Measurements from ENCODE around the gene ZNF544. TPM values are rescaled to one million over a fixed set of nuclear protein-coding genes. Genes with fewer than 3 reads are reported as not detected.

Gene ZNF544
- total RNA-seq = 10 to 100 TPM; 52.1 to 53.6 TPM

DNA sequence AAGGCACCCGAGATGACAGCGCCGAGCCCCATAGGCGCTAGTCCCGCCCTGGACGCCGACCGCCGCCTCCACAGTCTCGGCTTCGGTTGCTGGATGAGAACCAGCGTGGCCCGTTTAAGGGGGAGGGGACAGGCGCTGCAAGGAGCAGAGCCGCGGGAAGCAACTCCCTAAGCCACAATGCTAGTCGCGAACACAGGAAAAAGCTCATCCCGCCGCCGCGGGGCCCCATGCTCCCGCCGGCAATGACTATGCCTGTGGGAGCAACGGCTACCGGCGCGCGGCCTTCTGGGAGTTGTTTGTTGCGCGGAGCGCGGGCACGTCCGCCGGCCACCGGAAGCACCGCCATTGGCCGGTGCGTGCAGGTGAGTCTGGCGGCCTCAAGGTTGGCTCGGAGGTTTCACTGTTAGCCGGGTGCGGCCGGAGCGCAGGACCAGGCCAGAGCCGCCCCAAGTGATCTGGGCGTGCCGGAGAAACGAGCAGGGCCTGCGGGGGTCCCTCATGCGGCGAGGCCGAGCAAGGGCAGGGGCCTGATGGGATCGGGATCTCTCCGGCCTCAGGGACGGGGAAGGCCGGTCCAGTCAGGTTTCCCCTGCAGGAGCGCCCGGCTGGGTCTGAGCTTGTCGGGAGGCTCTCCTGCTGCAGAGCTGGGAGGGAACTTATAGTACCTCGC lies at the start of gene ZNF544:
ZNF544 (plus strand) TSS at position 330 of the 670 bp plus-strand sequence. CDS start 15,110 bp downstream, outside the sequence.
- ChIA-PET CTCF (interaction anchor here (0.9 to 2.1 kb wide), 5 partner anchors 9 to 50 kb away, joined by 3 to 8 read pairs (median 5); partner anchors contain the start of gene ZNF8), POLR2A (interaction anchor here (0.7 to 1.6 kb wide), 5 partner anchors 23 to 134 kb away, joined by 3 to 5 read pairs (median 4); partner anchors contain the start of genes ZNF497 and ZSCAN22)

DNA sequence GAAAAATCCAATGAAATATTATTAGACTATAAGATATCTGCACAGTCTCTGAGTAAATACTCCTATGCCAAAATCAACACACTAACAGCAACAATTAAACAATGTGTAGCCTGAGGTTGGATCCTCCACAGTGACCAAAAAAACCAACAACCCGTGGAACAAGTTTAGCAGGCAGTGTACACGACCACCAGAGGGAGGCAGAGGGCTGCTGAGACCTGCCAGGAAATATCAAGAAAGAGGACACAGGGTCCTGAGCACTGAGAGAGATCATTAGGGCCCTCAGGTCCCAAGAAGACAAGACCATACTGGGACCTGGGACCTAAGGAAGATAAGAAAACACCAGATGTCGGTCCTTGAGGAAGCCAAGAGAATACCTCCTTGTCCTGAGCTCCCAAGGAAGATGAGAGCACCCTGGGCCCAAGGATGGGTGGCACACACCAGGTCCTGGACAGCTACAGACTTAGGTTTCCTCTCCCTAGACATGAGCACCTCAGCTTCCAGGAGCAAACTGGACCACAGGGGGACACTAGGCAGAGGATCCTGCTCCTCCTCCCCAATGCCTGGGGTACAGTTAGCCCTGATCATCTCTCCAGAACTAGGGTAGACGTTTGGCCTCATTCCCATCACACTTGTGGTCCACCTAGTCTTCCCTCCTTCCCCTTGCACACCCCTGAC lies 46.7 kb upstream of the ZNF544 start:
- CTCF ChIA-PET = interaction anchor here (1.0 kb wide), 1 partner anchor 18 kb away, joined by 3 read pairs; no protein-coding TSS in a partner anchor
- POLR2A ChIA-PET = no interaction called here

DNA sequence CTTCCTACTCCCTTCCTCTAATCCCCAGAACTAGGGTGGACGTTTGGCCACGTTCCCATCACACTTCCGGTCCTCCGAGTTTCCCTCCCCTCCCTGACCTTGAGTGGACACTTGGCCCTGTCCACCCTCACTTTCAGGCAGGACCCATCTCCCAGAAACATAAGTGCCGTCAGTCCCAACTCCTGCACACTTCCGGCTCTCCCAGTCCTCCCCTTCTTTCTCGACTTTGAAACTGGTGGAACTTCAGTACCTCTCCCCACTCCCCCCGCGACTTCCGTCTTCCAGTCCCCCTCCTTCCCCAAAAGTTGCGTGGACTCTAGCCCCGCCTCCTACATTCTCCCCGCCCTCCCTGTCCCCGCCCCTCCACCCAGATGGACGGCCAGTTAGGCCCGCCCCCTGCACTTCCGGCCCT lies 46.1 kb upstream of the ZNF544 start:
- ChIA-PET POLR2A (interaction anchor here (0.5 to 1.2 kb wide), 3 partner anchors 27 to 819 kb away, joined by 3 read pairs; partner anchors contain the start of genes TRAPPC2B and ZNF547), CTCF (interaction anchor here (1.0 kb wide), 1 partner anchor 19 kb away, joined by 3 read pairs; no protein-coding TSS in a partner anchor)

DNA sequence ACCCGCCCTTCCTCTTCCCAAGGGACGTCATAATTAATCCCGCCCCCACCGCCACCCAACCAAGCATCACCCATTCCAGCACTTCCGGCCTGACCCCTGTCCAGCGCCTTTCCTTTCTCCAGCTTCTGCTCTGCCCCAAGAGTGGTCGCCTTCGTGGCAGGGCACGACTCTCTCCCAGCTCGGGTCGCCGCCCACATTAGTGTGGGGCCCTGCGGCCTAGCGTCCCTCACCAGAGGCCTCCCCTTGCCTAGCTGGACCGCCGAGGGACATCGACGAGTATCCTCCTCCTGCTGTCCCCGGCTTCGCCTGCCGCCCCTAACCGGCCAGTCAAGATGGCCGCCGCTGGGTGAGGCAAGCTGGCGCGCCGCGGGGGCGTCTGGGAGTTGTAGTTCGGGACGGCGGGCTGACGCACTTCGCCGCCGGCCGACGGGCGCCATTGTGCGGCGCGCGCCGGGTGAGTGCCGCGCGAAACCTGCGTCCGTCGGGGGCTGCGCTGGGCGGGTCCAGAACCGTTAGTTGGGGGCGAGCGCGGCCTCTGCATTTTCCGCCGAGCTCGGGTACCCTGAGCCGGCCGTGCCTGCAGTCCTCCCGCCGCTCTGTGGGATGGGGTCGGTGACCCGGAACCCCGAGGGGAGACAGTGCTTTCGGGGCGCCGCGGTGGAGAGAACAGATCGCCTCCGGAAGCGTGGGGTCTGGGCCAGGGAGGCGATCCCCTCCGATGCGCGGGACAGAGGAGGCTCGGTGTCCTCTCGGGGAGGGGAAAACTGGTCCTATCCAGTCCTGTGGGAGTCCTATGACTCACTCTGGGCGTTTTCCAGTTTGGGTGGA lies 45.5 kb upstream of the ZNF544 start, which contains the start of gene ZNF274:
ZNF274 (plus strand) TSS at position 73 of the 828 bp plus-strand sequence. CDS start 905 bp downstream, outside the sequence.
- POLR2A ChIA-PET = interaction anchor here (0.5 to 1.2 kb wide), 4 partner anchors 28 to 820 kb away, joined by 3 to 5 read pairs (median 3); partner anchors contain the start of genes TRAPPC2B and ZNF547
- CTCF ChIA-PET = interaction anchor here (1.0 kb wide), 1 partner anchor 143 kb away, joined by 3 read pairs; no protein-coding TSS in a partner anchor

DNA sequence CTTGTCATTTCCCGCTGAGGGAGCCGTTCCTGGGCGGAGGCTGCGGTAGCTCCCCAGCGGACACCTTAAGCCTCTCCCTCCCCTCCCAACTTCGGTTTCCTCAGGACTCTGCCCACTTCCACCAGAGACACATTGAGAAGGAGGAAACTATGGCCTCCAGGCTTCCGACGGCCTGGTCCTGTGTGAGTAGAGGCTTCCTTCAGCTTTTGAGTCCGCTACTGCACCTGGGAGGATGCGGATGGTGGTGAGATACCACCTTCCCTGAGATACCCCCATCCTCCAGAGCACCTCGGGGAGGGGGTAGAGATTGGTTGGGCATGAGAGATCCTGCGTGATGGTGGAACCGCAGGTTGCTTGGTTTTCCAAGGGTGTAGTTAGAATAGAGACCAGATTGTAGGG lies 44.9 kb upstream of the ZNF544 start:
- ChIA-PET POLR2A (interaction anchor here (0.6 to 1.2 kb wide), 3 partner anchors 20 to 164 kb away, joined by 3 to 5 read pairs (median 5); no protein-coding TSS in a partner anchor), CTCF (interaction anchor here (1.0 kb wide), 1 partner anchor 142 kb away, joined by 3 read pairs; no protein-coding TSS in a partner anchor)

DNA sequence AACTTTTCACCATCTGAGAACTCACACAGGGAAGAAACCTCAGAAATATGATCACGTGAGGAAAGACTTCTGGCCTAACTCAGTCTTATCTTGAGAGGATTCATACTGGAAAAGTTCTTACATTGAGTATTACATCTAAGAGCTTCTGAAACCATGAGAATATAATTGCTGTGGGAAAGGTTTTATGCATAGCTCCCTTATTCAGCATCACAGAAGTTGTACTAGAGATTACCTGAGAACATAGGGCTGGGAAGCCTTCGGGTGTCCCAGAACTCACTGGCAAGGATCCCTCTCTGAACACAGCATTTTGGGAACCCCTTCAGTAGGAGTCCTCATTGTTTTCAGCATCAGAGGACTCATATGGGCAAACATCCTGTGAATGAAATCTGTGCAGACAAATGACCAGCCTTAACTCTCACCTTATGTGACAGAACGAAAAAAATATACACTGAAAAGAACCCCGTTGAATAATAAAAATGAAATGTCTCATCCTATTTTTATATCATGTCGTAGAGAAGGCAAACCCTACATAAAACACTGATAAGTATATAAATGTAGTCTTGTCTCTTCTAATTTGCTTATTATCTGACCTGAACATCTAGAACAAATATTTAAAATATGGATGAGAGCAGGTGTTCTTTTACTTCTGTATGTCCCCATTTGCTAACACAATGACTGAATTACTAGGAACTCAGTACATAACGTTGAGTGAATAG lies 31.7 kb upstream of the ZNF544 start:
- POLR2A ChIA-PET = no interaction called here

DNA sequence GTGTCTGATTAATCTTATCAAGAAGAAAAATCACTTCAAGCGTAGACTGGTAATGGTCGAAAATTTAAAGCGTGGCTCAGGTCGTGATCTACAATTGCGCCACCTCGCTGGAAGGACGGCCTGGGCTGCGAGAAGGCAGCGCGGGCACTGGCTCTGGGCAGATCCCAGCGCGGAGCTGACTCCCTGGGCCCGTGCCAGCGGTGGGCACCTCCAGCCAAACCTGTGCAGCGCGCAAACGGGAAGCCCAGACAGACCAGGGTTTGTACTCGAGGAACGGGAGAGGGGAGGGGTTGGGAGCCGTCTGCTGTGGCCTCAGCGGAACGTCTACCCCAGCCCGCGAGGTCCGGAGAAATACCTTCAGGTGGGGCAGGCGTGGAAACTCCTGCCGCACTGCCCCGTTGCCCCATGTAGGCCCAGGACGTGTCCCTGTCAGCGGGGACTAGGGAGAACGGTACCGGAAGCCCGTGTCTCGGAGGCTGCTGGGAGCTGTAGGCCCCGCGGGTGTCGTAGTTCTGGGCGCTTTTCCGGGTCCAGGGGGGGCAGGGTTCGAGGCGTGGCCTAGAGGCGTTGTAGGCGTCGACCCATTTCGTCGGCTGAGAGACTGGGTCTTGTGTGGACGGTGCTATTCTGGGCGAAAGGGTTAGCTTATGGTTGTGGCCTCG lies 24.8 kb upstream of the ZNF544 start:
- POLR2A ChIA-PET = interaction anchor here (0.7 kb wide), 1 partner anchor 20 kb away, joined by 5 read pairs; no protein-coding TSS in a partner anchor
- CTCF ChIA-PET = no interaction called here

More for the DNA sequence above, 31.7 kb upstream of the ZNF544 start:
- CTCF ChIA-PET = no interaction called here

DNA sequence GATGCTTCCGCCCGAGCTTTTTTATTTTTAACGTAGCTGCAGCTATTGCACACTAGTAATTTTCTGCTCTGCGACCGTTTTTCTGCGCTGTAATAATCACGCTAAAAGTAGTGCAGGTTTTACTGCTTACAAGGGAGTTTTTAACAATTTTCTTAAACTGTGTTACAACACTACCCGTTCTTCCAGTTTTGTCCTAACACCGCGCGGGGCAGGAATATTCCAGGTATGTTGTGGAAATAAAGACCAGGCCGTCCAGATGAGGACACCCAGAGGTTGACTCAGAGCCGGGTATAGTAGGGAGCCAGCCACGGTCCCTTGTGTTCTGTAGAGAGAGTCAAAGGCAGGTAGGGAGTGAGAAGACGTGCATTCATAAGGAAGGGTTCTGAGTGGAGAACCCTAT lies 24.1 kb upstream of the ZNF544 start:
- ChIA-PET POLR2A (no interaction called here), CTCF (interaction anchor here (0.5 kb wide), 1 partner anchor 479 kb away, joined by 3 read pairs; no protein-coding TSS in a partner anchor)

DNA sequence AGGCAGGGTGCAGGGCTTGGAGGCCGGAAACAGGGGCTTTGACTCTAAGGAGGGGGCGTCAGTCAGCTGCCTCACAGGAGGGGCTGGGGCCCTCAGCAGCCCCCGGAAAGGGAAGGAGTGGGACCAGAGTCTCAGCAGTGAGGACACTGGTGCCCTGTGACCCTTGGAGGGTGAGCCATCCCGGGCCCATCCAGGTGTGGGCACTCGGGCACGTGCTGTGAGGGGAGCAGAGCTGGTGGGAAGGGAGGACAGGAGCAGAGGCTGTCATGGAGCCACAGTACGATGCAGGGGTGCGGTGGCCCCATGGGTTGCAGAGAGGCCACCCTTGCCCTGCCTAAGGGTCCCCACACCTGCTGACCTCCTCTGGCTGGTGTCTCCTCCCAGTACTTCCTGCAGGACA lies 19.1 kb upstream of the ZNF544 start:
- CTCF ChIA-PET = no interaction called here
- POLR2A ChIA-PET = no interaction called here

DNA sequence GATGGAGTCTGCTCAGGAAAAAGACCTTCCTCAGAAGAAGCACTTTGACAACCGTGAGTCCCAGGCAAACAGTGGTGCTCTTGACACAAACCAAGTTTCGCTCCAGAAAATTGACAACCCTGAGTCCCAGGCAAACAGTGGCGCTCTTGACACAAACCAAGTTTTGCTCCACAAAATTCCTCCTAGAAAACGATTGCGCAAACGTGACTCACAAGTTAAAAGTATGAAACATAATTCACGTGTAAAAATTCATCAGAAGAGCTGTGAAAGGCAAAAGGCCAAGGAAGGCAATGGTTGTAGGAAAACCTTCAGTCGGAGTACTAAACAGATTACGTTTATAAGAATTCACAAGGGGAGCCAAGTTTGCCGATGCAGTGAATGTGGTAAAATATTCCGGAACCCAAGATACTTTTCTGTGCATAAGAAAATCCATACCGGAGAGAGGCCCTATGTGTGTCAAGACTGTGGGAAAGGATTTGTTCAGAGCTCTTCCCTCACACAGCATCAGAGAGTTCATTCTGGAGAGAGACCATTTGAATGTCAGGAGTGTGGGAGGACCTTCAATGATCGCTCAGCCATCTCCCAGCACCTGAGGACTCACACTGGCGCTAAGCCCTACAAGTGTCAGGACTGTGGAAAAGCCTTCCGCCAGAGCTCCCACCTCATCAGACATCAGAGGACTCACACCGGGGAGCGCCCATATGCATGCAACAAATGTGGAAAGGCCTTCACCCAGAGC lies 16.2 kb upstream of the ZNF544 start:
- CTCF ChIA-PET = no interaction called here
- POLR2A ChIA-PET = no interaction called here

DNA sequence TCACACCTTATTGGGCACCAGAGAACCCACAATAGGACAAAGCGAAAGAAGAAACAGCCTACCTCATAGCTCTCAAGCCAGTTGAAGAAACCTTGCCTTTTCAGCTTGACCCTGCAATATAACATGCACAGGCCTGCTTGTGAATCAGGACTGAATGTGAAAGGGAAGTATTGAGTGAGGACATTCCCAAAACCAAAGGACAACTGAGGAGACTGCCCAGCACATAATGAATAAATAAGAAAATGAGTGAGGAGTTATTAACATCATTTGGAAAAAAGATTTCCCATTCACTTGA lies 15.7 kb upstream of the ZNF544 start:
- POLR2A ChIA-PET = no interaction called here
- CTCF ChIA-PET = no interaction called here

DNA sequence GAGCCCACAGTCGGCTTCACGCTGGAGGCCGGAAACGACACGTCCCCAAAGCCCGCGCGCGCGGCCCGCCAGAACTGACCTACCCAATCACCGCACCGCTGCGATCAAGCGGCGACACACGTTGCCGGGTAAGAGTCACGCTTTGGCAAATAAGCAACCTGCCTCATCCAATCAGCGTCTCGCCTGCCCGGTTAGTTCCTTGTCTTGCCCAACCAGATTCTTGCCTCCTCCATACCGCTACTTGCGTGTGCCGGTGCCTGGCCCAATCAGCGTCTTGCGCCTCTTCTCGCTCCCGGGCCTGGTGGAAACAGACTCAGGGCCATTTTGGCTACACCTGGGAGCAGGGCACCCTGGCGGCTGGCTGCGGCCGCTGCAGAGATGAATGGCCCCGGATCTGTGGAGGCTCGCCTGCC lies 11.6 kb upstream of the ZNF544 start:
- ChIA-PET CTCF (no interaction called here), POLR2A (no interaction called here)

DNA sequence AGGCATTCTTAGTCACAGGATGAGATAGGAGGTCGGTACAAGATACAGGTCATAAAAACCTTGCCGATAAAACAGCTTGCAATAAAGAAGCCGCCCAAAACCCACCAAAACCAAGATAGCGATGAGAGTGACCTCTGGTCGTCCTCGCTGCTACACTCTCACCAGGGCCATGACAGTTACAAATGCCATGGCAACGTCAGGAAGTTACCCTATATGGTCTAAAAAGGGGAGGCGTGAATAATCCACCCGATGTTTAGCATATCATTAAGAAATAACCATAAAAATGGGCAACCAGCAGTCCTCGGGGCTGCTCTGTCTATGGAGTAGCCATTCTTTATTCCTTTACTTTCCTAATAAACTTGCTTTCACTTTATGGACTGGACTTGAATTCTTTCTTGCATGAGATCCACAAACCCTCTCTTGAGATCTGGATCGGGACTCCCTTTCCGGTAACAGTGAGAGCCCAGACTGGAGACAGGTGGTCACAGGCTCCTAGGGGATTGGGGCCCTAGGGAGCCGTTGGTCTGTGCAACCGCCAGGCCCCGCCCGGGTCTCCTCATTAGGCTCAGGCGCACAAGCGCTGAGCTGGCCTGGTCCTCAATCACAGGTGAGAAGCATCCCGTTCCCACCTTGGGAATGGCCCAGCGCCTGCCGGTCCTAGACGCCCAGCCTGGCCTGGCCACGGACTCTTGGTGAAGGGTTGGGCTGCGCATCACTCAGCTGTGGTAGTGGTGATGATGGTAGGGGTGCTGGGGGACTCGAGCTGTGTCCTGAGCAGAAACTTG lies 10.9 kb upstream of the ZNF544 start:
- POLR2A ChIA-PET = no interaction called here
- CTCF ChIA-PET = no interaction called here

DNA sequence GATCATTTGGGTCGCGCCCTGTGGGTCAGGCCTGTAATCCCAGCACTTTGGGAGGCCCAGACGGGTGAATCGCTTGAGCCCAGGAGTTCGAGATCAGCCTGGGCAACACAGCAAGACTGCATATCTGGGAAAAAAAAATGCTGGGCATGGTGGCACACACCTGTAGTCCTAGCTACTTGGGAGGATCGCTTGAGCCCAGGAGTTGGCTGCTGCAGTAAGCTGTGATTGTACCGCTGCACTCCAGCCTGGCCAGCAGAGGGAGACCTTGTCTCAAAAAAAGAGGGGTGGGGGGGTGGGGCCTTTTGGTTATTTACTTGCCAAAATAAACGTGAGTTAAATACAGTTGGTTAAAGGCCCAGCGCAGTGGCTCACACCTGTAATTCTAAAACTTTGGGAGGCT lies 9.8 kb upstream of the ZNF544 start:
- ChIA-PET CTCF (interaction anchor here (0.6 to 1.5 kb wide), 4 partner anchors 128 to 281 kb away, joined by 3 to 5 read pairs (median 4); no protein-coding TSS in a partner anchor), POLR2A (no interaction called here)

DNA sequence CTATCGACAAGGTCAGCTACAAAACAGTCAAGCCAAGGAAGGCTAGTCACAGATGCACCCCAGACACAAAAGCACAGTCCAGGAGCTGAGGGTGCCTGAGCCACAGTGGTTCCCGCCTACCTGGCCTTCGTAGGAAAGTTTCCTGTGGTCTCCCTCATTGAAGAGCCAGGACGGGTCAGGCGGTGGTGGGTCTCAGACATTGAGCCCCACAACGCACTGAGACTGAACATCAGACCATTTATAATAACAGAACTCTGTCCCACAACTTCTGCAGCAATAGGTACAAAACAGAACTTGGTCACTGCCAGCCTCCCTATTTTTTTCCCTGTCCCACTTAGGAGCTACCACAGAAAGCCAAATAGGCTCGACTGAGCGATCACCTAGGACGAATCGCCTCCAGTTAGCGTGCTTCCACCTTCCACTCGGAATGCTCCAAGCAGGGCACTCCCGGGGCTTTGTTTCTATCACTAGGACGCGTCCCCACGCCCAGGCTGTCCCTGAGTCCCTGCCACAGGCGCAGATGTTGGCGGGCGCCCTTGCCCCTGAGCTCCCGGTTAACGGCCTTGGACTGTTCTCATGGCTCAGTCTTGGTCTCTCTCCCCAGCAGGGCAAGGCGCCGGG lies 640 bp upstream of the ZNF544 start:
- CTCF ChIA-PET = interaction anchor here (1.3 to 2.1 kb wide), 3 partner anchors 8 to 291 kb away, joined by 3 to 8 read pairs (median 5); partner anchors contain the start of genes ZBTB45 and ZNF8
- POLR2A ChIA-PET = interaction anchor here (0.7 to 1.6 kb wide), 4 partner anchors 23 to 135 kb away, joined by 3 to 5 read pairs (median 4); partner anchors contain the start of genes ZNF497 and ZSCAN22

DNA sequence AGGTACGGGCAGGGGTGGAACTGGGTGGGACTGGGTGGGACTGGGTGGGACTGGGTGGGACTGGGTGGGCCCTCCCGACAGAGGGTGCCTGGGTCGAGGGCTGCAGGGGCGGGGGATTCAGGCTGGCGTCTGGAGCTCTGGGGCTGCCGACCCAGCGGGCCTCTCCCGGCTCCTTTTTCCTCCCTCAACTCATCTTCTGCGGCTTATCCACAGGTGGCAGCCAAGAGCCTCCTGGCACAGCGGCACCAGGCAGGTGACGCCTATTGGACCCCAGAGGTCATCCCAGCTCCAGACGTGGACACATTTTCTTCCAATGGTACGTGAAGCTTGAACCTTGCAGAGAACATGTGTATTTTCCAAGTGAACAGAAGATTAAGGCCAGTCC lies 533 bp downstream of the ZNF544 start:
- POLR2A ChIA-PET = interaction anchor here (0.8 to 1.6 kb wide), 2 partner anchors 50 to 133 kb away, joined by 3 to 5 read pairs; partner anchors contain the start of gene ZNF497
- CTCF ChIA-PET = interaction anchor here (0.9 to 2.1 kb wide), 5 partner anchors 9 to 49 kb away, joined by 3 to 8 read pairs (median 5); partner anchors contain the start of gene ZNF8

Measured in activated CD8-positive, alpha-beta memory T cell treated with anti-CD3 and anti-CD28 coated beads for 36 hours (primary cell).